HepG2 (cell line): Measurements from ENCODE around the gene PRKACA. TPM values are rescaled to one million over a fixed set of nuclear protein-coding genes. Genes with fewer than 3 reads are reported as not detected.

Experiments used
- ATAC-seq: fragments of 200-7000 bp; cut with Tn5 transposase; 3 replicates; pipeline ENCODE4 v1.9.1; 2020; ENCODE audit warnings: mild to moderate bottlenecking, moderate library complexity
- BruUV-seq: library from RNA; stranded (reverse); fragments of 400-500 nt; replicated peaks from 2 replicates; lab custom pipeline; 2021; lab: Mats Ljungman, UMichigan
- CTCF ChIA-PET: fragments of 300-600 bp; formaldehyde crosslinking; extraction: SDS; loops from one replicate; lab custom pipeline; 2021; ENCODE audit warnings: low total read pairs, inconsistent platforms, low intra/inter-chr PET ratio; lab: Yijun Ruan, JAX
- POLR2A ChIA-PET: fragments of 350-600 bp; sonication (Branson Sonifier 250); formaldehyde crosslinking; loops from one replicate; lab custom pipeline; 2020; ENCODE audit warnings: antibody characterized with exemption, inconsistent platforms; lab: Yijun Ruan, JAX
- DNase-seq: peaks from one replicate; pipeline ENCODE4 v3.0.0-alpha.2; 2015; ENCODE audit warnings: low spot score
- FAIRE-seq: peaks from 3 replicates; lab custom pipeline; 2011; peaks lifted over from hg19 to GRCh38; lab: Jason Lieb, UNC
- H2AFZ ChIP-seq: one replicate; pipeline ENCODE4 v1.6.1; 2011; ENCODE audit warnings: low read length, inconsistent platforms
- H3K27ac ChIP-seq: fragments of 300-600 bp; 3 replicates; pipeline ENCODE4 v1.8.0; 2011; ENCODE audit warnings: mixed run types, mild to moderate bottlenecking, mixed read lengths, low read length, inconsistent platforms; ENCODE audit not compliant: insufficient read depth; ENCODE audit errors: extremely low read length
- H3K27me3 ChIP-seq, 2 experiments: fragments of 200-600 bp in 1 of 2; 2 replicates in 1 of 2; 3 replicates in 1 of 2; pipeline versions ENCODE4 v1.6.0 to v1.8.0; 2011; ENCODE audit warnings: low read length in 2 of 2, mild to moderate bottlenecking in 2 of 2, moderate library complexity in 2 of 2, inconsistent platforms in 1 of 2; ENCODE audit not compliant: insufficient read depth in 2 of 2, control insufficient read depth in 1 of 2
- H3K36me3 ChIP-seq, 2 experiments: fragments of 200-600 bp in 1 of 2; replicated peaks in 1 of 2; 2 replicates in 1 of 2; 3 replicates in 1 of 2; pipeline versions ENCODE4 v1.5.1 to v1.8.0; 2011; ENCODE audit warnings: low read length in 2 of 2, inconsistent platforms in 1 of 2; ENCODE audit not compliant: insufficient read depth in 2 of 2, control insufficient read depth in 1 of 2
- H3K4me1 ChIP-seq: 2 replicates; pipeline ENCODE4 v1.5.1; 2012; ENCODE audit warnings: low read length, inconsistent platforms; ENCODE audit not compliant: insufficient read depth
- H3K4me2 ChIP-seq: 2 replicates; pipeline ENCODE4 v1.6.0; 2011; ENCODE audit warnings: low read depth, low read length, inconsistent platforms
- H3K4me3 ChIP-seq, 3 experiments: fragments of 200-600 bp in 1 of 3; sonication (generic), shearing (Covaris generic) in 1 of 3; replicated peaks in 1 of 3; 2 replicates each; pipeline ENCODE4 v1.5.1; 2011 to 2016; ENCODE audit warnings: low read length in 3 of 3, inconsistent platforms in 2 of 3, low read depth in 2 of 3, mild to moderate bottlenecking in 2 of 3, control low read depth in 1 of 3, mixed read lengths in 1 of 3; ENCODE audit not compliant: insufficient read depth in 1 of 3
- H3K79me2 ChIP-seq: one replicate; pipeline ENCODE4 v1.6.1; 2011; ENCODE audit warnings: low read length, inconsistent platforms; ENCODE audit not compliant: insufficient read depth
- H3K9ac ChIP-seq: 2 replicates; pipeline ENCODE4 v1.6.0; 2011; ENCODE audit warnings: mild to moderate bottlenecking, low read depth, low read length, inconsistent platforms; ENCODE audit not compliant: insufficient read depth
- H3K9me3 ChIP-seq: 2 replicates; pipeline ENCODE4 v1.5.1; 2012; ENCODE audit warnings: mild to moderate bottlenecking, low read length
- H4K20me1 ChIP-seq: 2 replicates; pipeline ENCODE4 v1.6.0; 2011; ENCODE audit warnings: inconsistent platforms, mild to moderate bottlenecking, low read length, moderate library complexity; ENCODE audit not compliant: insufficient read depth
- ARID3A ChIP-seq: IDR thresholded peaks from 2 replicates; pipeline ENCODE4 v1.6.1; 2012; ENCODE audit warnings: low read depth, low read length, improper control_type of control experiment
- BCL3 ChIP-seq: sonication (generic); formaldehyde crosslinking; IDR thresholded peaks from 2 replicates; pipeline ENCODE4 v1.5.1; 2020; ENCODE audit warnings: mild to moderate bottlenecking, missing genetic modification reagents, moderate library complexity
- BRCA1 ChIP-seq: sonication (generic); formaldehyde crosslinking; IDR thresholded peaks from 2 replicates; pipeline ENCODE4 v1.4.0; 2020; ENCODE audit warnings: missing genetic modification reagents
- CEBPB ChIP-seq: IDR thresholded peaks from 2 replicates; pipeline ENCODE4 v1.6.1; 2011; ENCODE audit warnings: low read depth, low read length, improper control_type of control experiment, borderline replicate concordance
- CEBPG ChIP-seq: IDR thresholded peaks from 2 replicates; pipeline ENCODE4 v1.6.1; 2016
- E2F1 ChIP-seq: sonication (generic); formaldehyde crosslinking; IDR thresholded peaks from 2 replicates; pipeline ENCODE4 v1.5.0; 2020; ENCODE audit warnings: missing genetic modification reagents
- ETV5 ChIP-seq: IDR thresholded peaks from 2 replicates; pipeline ENCODE4 v1.6.1; 2018; ENCODE audit warnings: missing biosample characterization, missing genetic modification reagents, inconsistent platforms, borderline replicate concordance
- FOXO1 ChIP-seq: sonication (generic); formaldehyde crosslinking; IDR thresholded peaks from 2 replicates; pipeline ENCODE4 v1.4.0; 2020; ENCODE audit warnings: missing genetic modification reagents
- HMG20A ChIP-seq: IDR thresholded peaks from 2 replicates; pipeline ENCODE4 v1.6.1; 2016; ENCODE audit warnings: borderline replicate concordance
- LBX2 ChIP-seq: sonication (generic); formaldehyde crosslinking; IDR thresholded peaks from 2 replicates; pipeline ENCODE4 v1.5.0; 2020; ENCODE audit warnings: missing genetic modification reagents, mild to moderate bottlenecking, borderline replicate concordance
- TBP ChIP-seq: sonication (generic); formaldehyde crosslinking; IDR thresholded peaks from 2 replicates; pipeline ENCODE4 v1.5.0; 2020; ENCODE audit warnings: missing genetic modification reagents
- TEAD3 ChIP-seq: optimal IDR thresholded peaks from 2 replicates; pipeline ENCODE3; 2016; ENCODE audit warnings: borderline replicate concordance
- ZBTB21 ChIP-seq: sonication (generic); formaldehyde crosslinking; IDR thresholded peaks from 2 replicates; pipeline ENCODE4 v1.4.0; 2020; ENCODE audit warnings: missing genetic modification reagents
- ZNF335 ChIP-seq: sonication (generic); formaldehyde crosslinking; IDR thresholded peaks from 2 replicates; pipeline ENCODE4 v1.4.0; 2020; ENCODE audit warnings: missing genetic modification reagents
- ZNF33B ChIP-seq: sonication (generic); formaldehyde crosslinking; IDR thresholded peaks from 2 replicates; pipeline ENCODE4 v1.5.1; 2020; ENCODE audit warnings: mild to moderate bottlenecking, missing genetic modification reagents
- ZNF749 ChIP-seq: sonication (generic); formaldehyde crosslinking; IDR thresholded peaks from 2 replicates; pipeline ENCODE4 v1.8.0; 2022; ENCODE audit warnings: mild to moderate bottlenecking, missing genetic modification reagents, moderate library complexity, borderline replicate concordance
- WGBS: methylation state at CpG from one replicate; pipeline ENCODE4 v1.1.6; 2017; ENCODE audit warnings: low lambda C conversion rate; 5-methylcytosine and 5-hydroxymethylcytosine counted together
- in situ Hi-C: cut with HindIII; loops from 2 replicates; pipeline ENCODE4 v1.10.0; 2017; ENCODE audit warnings: low pct_unique_long_range_greater_than_20kb; ENCODE audit not compliant: extremely low pct_ligation_motif_present
- intact Hi-C: fragments of 100-400 bp; cut with micrococcal nuclease; formaldehyde crosslinking; loops from one replicate; pipeline ENCODE4 v1.10.0; 2022; ENCODE audit not compliant: unreplicated experiment
- polyA plus RNA-seq, 8 experiments: library from polyadenylated mRNA; depleted of rRNA in 3 of 8; stranded (reverse) in 7 of 8; unstranded in 1 of 8; fragments of >200 nt; fragmentation: Illumina TruSeq in 4 of 8; extraction: Trizol in 4 of 8; gene quantifications; 2 replicates each; pipeline versions ENCODE4 v1.2.1 to v1.2.3, GENCODE V29; 2011 to 2016; ENCODE audit warnings: low read depth in 4 of 8, missing spikeins in 1 of 8, mixed read lengths in 1 of 8; ENCODE audit not compliant: insufficient read depth in 1 of 8
- total RNA-seq, 5 experiments: library from RNA; depleted of rRNA; stranded (reverse); fragments of >200 nt; fragmentation: Illumina TruSeq; extraction: Trizol; gene quantifications; 2 replicates each; pipeline ENCODE4 v1.2.3, GENCODE V29; 2016; ENCODE audit warnings: low read depth in 1 of 5

Gene PRKACA
- total and polyA plus RNA-seq, 2 of the 13 experiments (the other 11 are each of a cell fraction or from before 2014, with no cell fraction given), result 11.0 to 18.2 TPM

GRCh38 chr19:14138576-14139265 is 21.2 kb upstream of the PRKACA start:
- no peak overlapping the region for H2AFZ ChIP-seq
- peak overlapping the region; percentile 89 for H3K4me2 ChIP-seq
- H3K36me3 ChIP-seq, result no peaks in the 10 kb centered on the region
- no peaks in the 10 kb centered on the region for H3K27me3 ChIP-seq
- H3K9me3 ChIP-seq, result no peaks in the 10 kb centered on the region
- peaks cover 12% of the 10 kb centered on the region for H3K79me2 ChIP-seq
- peak overlapping the region; percentile 56 for H3K9ac ChIP-seq
- no peak for ATAC-seq
- peaks cover 43% of the 10 kb centered on the region for H3K4me1 ChIP-seq
- peak overlapping the region in 2 of 3 experiments; percentile 38 to 82; a peak in 4 of 6 replicates for H3K4me3 ChIP-seq
- 42% methylated on average over 9 of the region's 9 CpGs for WGBS
- no TSS peak for BruUV-seq
- POLR2A ChIA-PET, result interaction anchor here (0.6 to 1.9 kb wide), 4 partner anchors 10 to 279 kb away, joined by 3 to 5 read pairs (median 4); no protein-coding TSS in a partner anchor
- FAIRE-seq, result no peak
- CTCF ChIA-PET, result no interaction called here
- DNase-seq, result no peak
- H4K20me1 ChIP-seq, result no peaks in the 10 kb centered on the region
- peak overlapping the region; percentile 94 for H3K27ac ChIP-seq
- intact Hi-C loops, result loop anchor here (5.0 kb wide), 1 partner anchor 1836 kb away; no protein-coding TSS in a partner anchor
- in situ Hi-C loops, result no loop called here
- no peak for TF ChIP-seq TBP (CRISPR knock-in tag)
- TF ChIP-seq ARID3A, result no peak
- TF ChIP-seq HMG20A (CRISPR knock-in tag), result no peak
- TF ChIP-seq ETV5 (CRISPR knock-in tag), result no peak
- TF ChIP-seq FOXO1 (CRISPR knock-in tag), result no peak
- TF ChIP-seq TEAD3 (CRISPR knock-in tag), result peak; percentile 79
- no peak for TF ChIP-seq LBX2 (CRISPR knock-in tag)
- TF ChIP-seq ZNF33B (CRISPR knock-in tag), result no peak
- TF ChIP-seq ZNF335 (CRISPR knock-in tag), result no peak
- TF ChIP-seq E2F1, result no peak
- TF ChIP-seq BRCA1, result no peak
- TF ChIP-seq ZBTB21, result no peak
- peak; percentile 69 for TF ChIP-seq CEBPG
- no peak for TF ChIP-seq BCL3 (CRISPR knock-in tag)
- no peak for TF ChIP-seq ZNF749
- TF ChIP-seq CEBPB, result peak; percentile 58; the same call in 1 of the 2 replicates
